Activated naive CD4-positive, alpha-beta T cell treated with anti-CD3 and anti-CD28 coated beads, Interleukin-2, amount 50 U/mL, for 72 hours (primary cell): ENCODE data around the gene MCTP2. TPM values are rescaled to one million over a fixed set of nuclear protein-coding genes. Genes with fewer than 3 reads are reported as not detected.
"Not testable (repeated sequence)": the region's sequence is repeated elsewhere in the genome, so short reads cannot be mapped to it uniquely, and the experiment has no call there.

Source experiments
- ATAC-seq, 2 donors: fragments of 150-1000 bp; cut with Tn5 transposase; 2 replicates each; pipeline ENCODE4 v1.10.0; 2021; ENCODE audit warnings: mild to moderate bottlenecking in 2 of 2, moderate library complexity in 2 of 2
- DNase-seq, 2 donors: peaks; one replicate each; pipeline ENCODE4 v3.0.0; 2021 to 2022; ENCODE audit warnings: low spot score in 2 of 2
- H3K27ac Mint-ChIP-seq, 2 donors: one replicate each; pipeline ENCODE4 v1.8.0; 2022; ENCODE audit warnings: mild to moderate bottlenecking in 2 of 2, mixed read lengths in 2 of 2
- H3K36me3 Mint-ChIP-seq, 2 donors: one replicate each; pipeline ENCODE4 v1.8.0; 2022; ENCODE audit warnings: mixed read lengths in 2 of 2
- H3K9me3 Mint-ChIP-seq, 2 donors: one replicate each; pipeline ENCODE4 v1.8.0; 2022; ENCODE audit warnings: mixed read lengths in 2 of 2
- total RNA-seq, 2 donors: library from RNA; stranded (reverse); gene quantifications; one replicate each; pipeline ENCODE4 v1.2.3, GENCODE V29; 2022

Gene MCTP2
- total RNA-seq, 2 donors from 2014 or later = 31.4 to 48.2 TPM

DNA sequence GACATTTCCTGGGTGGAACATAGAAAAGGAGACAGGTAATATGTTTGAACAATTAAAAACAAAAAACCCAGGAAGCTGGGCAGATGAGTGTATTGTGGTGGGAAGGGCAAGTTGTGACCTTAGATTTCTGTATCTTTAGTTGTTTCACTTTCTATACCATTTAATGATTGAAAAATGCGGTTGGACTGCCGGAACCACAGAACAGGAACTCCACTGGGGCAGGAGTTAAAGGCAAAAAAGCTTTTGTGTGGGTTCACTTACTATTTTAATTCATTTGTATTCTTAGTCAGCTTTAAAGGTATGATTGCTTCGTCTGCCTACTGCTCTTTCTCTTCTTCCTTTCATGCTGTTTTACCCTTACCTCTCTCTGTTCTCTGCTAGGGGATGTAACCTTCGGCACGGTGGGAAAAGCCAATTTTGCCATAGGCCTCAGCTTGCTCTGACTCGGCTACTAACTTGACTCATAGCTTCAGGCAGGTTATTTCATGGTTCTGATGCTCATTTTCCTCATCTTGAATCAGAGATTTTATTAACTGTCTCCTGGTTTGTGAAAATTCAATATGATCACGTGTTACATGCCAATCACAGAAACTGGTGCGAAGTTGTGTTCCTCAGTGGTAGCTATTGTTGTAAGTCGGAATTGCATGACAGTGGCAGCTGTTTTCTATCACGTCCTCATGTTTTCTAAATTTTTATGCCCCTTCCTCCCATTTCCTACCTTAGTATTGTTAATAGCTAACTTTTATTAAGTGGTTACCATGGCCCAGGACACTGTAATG is 1.6 kb upstream of the MCTP2 start:
- Mint-ChIP-seq H3K36me3 (peaks cover 5 to 10% of the 10 kb centered on the region in 2 donors), H3K9me3 (no peaks in the 10 kb centered on the region), H3K27ac (peak overlapping the region; percentile 91 to 95)
- DNase-seq (peak; percentile 43 to 60), ATAC-seq (peak; percentile 73)

DNA sequence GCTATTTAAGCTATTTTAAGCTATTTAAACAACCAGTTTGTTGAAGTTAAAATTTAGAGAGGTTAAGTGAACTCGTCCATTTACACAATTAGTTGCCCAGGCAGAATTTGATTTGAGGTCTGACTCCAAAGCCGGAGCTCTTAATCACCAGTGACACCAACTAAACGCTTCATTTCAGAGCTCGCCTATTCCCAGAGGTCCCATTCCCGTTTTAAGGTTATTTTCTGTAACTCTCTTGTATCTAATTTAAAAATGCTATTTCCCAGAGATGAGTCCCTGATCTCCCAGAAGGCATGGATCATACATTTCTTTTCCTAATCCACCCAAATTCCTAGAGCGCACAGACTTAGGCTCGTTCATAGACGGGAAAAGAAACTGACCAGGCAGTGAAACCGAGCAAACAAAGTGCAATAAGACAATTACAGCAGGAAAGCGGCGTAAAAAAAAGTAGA is 904 bp upstream of the MCTP2 start:
- Mint-ChIP-seq H3K27ac (peak overlapping the region; percentile 91 to 95), H3K9me3 (no peaks in the 10 kb centered on the region), H3K36me3 (peaks cover 5 to 10% of the 10 kb centered on the region in 2 donors)
- DNase-seq (no peak), ATAC-seq (no peak)

DNA sequence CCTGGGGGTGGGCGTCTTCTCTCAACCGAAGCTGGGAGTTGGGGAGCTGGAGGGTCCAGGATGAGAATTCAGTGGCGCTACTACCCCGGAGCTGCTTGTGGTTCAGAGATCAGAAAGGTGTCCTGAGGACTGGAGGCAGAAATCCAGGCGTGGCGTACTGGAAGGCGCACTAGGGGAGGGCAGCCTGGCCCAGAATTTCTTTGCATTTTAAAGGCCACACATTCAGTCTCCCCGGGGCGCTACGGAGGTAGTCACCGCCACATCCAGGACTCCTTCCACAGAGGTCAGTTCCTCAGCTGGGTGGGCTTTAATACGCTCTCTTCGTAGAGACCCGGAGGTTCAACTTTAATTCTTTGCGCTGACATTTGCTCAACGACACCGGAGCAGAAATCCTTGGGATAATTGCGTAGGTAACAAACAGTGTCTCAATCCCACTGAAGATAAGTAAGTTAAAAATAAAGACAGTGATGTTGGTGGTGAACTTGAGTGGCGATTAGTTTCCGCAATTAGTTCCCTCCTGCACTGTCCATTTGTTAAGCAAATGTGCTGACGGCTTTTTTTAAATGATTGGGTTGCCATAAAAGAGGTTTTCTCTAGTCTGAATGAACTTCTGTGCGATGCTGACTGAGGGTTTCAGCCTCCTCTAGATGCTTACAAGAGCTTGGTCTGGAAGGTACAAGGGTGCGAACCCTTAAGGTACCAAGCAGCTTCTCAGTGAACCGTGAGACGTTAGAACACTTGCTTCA is 535 bp downstream of the MCTP2 start:
- DNase-seq = no peak
- peaks cover 5 to 10% of the 10 kb centered on the region in 2 donors for H3K36me3 Mint-ChIP-seq
- peak; percentile 4 to 5 for ATAC-seq
- no peaks in the 10 kb centered on the region for H3K9me3 Mint-ChIP-seq
- H3K27ac Mint-ChIP-seq = peak overlapping the region in 1 of 2 donors; percentile 95

DNA sequence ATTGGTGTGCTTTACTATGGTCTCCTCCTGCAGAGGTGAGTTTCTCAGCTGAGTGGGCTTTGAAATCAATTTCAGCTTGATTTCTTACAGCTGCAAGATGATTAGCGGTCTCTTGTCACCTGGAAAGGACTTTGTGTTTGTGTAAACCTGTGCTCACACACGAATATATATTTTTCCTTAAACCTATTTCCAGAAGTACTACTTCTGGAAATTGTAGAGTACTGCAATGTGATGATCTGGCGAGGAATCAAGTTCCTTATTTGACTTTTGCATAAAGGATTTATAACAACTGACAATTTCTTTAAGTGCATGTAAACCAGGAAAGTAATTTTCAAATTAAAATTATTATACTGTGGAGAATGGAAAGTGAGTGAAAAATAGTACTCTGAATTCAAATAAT is 2.1 kb downstream of the MCTP2 start:
- no peak overlapping the region for H3K27ac Mint-ChIP-seq
- DNase-seq (no peak), ATAC-seq (no peak)
- H3K9me3 Mint-ChIP-seq = no peaks in the 10 kb centered on the region
- peaks cover 5 to 10% of the 10 kb centered on the region in 2 donors for H3K36me3 Mint-ChIP-seq

DNA sequence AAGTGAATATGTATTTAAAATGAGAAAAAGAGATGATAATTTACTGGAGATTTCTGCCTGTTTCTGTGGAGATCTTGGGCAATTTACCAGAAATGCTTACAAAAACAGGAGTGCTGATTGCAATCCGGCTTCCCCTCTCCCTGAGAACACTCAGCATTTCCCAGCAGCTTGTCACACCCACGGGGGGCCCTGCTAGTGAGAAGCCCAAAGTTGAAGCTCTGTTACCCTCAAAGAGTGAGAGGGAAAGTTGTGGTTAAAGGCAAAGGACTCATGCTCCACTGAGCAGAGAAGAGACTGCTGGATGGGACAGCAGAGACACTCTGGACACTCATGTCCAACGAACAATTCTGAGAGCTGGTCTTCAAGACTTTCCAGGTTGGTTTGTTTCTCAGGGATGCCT is 2.9 kb downstream of the MCTP2 start:
- DNase-seq (peak in 1 of 2 donors; percentile 21), ATAC-seq (no peak)
- peaks cover 5 to 10% of the 10 kb centered on the region in 2 donors for H3K36me3 Mint-ChIP-seq
- peak overlapping the region in 1 of 2 donors; percentile 3 for H3K27ac Mint-ChIP-seq
- H3K9me3 Mint-ChIP-seq = no peaks in the 10 kb centered on the region

DNA sequence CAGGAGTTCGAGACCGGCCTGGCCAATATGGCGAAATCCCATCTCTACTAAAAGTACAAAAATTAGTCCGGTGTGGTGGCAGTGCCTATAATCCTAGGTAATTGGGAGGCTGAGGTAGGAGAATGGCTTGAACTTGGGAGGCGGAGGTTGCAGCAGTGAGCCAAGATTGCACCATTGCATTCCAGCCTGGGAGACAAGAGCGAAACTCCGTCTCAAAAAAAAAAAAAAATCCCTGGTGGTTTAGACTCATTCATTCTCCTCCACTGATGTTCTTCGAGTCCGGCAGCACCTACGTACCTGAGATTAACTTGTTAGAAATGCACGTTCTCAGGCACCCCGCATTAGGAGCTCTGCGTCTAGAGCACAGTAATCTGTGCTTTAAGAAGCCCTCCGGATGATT is 3.7 kb downstream of the MCTP2 start:
- ATAC-seq = no peak
- DNase-seq = no peak
- Mint-ChIP-seq H3K27ac (no peak overlapping the region), H3K9me3 (no peaks in the 10 kb centered on the region), H3K36me3 (peaks cover 5 to 10% of the 10 kb centered on the region in 2 donors)

DNA sequence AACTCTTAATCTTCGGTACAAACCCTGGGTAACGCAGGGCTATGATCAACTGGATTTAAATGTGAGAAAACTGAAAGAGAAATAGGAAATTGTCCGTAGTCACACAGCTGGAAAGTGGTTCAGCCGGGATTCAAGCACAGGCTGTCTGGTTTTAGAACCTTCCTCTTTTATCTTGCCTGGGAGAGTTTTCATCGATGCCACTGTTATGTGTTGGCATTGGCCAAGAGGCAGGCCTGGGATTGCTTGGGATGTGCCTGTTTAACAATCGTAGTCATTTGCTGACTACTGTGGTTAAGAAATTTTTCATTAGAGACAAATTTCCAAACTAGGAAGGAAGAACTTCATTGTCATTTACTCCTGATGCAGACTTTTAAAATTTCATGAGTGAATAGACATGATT is 4.3 kb downstream of the MCTP2 start:
- DNase-seq = no peak
- no peak overlapping the region for H3K27ac Mint-ChIP-seq
- no peaks in the 10 kb centered on the region for H3K9me3 Mint-ChIP-seq
- no peak for ATAC-seq
- peaks cover 5 to 10% of the 10 kb centered on the region in 2 donors for H3K36me3 Mint-ChIP-seq

DNA sequence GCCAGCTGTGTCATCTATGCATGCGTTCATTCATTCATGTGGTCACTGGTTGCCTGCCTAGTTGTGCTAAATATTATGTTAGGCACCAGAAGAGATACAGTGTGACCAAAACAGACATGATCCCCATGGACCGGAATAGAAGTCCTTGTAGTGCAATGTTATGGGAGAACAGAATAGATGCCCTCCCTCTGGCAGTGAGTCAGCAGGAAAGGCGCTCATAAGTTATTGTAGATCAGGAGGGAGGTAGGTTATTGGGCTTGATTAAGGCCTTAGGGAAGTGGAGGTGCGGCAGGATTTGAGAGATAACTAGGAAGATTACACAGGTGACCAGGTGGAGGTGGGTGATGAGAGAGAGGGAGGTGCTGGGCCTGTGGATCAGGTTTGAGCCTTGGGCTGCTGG is 5.2 kb downstream of the MCTP2 start:
- no peak for DNase-seq
- ATAC-seq = no peak
- H3K27ac Mint-ChIP-seq = peak overlapping the region in 1 of 2 donors; percentile 7
- H3K9me3 Mint-ChIP-seq = no peaks in the 10 kb centered on the region
- H3K36me3 Mint-ChIP-seq = peaks cover 5 to 10% of the 10 kb centered on the region in 2 donors

DNA sequence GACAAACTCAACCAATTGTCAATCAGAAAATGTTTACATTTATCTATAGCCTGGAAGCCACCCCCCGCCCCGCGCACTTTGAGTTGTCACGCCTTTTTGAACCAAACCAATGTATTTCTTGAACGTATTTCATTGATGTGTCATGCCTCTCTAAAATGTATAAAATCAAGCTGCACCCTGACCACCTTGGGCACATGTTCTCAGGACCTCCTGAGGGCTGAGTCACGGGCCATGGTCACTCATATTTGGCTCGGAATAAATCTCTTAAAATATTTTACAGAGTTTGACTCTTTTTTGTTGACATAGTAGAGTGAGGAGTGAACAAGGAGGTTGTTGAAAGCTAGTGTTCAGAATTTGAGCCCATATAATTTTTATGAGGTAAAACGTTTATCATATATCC is 6.5 kb downstream of the MCTP2 start:
- peak overlapping the region in 1 of 2 donors; percentile 69 for H3K27ac Mint-ChIP-seq
- no peak for ATAC-seq
- no peak for DNase-seq
- no peaks in the 10 kb centered on the region for H3K9me3 Mint-ChIP-seq
- H3K36me3 Mint-ChIP-seq = no peaks in the 10 kb centered on the region

DNA sequence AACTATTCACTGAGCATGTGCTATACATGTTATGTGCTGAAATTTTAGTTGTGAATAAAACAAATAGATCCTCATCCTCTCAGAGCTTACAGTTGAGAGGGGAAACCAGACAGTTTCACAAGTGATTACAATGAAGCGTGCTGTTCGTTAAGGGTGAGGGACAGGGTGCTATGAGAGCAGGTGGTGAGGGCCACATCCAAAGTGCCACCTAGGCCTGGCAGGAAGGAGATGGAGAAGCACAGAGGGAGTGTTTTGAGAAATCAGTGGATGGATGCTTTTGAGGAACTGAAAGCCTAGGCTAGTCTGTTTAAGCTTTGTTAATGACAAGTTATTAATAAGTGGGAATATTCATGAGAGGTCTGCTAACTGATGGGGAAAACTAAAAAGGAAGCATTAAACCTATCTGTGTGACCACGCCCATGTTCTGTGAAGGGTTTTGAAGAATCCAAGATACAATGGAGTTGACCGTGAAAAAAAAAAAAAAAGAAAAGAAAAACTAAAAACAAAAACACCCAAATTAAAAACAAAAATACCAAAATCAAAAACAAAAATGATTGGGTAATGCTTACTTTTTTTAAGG is 7.3 kb downstream of the MCTP2 start:
- ATAC-seq (no peak), DNase-seq (no peak)
- Mint-ChIP-seq H3K9me3 (no peaks in the 10 kb centered on the region), H3K27ac (no peak overlapping the region), H3K36me3 (no peaks in the 10 kb centered on the region)

DNA sequence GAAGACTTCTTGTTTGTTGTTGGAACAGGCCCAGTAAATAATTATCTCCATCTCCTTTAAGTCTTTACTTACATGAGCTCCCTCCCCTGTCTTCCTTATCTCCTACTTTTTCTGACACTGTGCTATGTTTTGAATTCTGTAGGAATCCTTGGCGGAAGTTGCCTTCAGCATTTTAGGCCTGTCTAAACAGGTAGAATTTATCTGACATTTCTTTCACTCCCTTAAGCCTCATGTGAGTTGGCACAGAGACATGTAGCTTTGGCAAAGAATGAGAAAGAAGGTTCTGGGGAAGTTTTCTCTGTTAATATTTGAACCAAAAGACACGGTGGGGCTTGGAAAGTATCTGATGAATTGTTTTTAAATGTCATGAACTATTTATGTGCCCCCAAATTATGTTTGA is 8.1 kb downstream of the MCTP2 start:
- Mint-ChIP-seq H3K27ac (no peak overlapping the region), H3K36me3 (no peaks in the 10 kb centered on the region), H3K9me3 (no peaks in the 10 kb centered on the region)
- DNase-seq (no peak), ATAC-seq (no peak)

DNA sequence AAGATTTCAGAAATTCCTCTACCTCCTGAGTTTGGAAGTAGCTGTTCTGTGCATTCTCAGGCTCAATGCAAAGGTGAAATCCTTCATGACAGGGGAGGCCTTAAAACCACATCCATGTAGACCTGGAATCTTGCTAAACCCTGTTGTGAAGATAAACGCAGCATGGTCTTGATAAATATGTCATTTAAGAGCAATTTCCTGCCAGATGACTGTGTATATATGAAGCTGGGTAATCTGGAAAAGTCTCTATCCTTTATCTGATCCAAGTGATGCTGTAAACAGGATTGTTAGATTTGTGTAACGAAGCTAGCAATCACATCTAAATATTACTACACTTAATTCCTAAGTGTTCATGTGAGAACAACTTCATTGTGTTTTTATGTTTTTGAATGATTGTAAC is 9.1 kb downstream of the MCTP2 start:
- ATAC-seq = no peak

DNA sequence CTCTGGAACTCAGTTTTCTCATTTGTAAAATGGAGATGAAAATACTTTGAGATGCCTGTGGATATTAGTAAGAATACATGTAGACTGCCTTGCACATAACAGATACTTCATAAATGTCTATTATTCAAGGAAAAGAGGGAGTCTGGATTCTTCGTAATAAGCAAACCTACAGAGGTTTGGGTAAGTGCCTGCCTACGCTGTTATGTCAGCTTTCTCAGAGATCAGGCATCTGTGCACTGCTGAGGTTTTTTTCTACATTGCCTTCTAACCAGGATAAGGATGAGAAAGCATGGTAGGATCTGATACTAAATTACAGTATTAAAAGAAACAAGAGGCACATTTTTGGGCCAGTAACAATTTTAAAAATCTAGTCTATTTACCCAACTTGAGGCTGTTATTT is 10.9 kb downstream of the MCTP2 start:
- DNase-seq (no peak), ATAC-seq (no peak)
- H3K9me3 Mint-ChIP-seq = no peaks in the 10 kb centered on the region
- no peak overlapping the region for H3K27ac Mint-ChIP-seq
- H3K36me3 Mint-ChIP-seq = no peaks in the 10 kb centered on the region

More for the DNA sequence above, 9.1 kb downstream of the MCTP2 start:
- H3K9me3 Mint-ChIP-seq = no peaks in the 10 kb centered on the region
- DNase-seq = no peak
- H3K27ac Mint-ChIP-seq = no peak overlapping the region
- H3K36me3 Mint-ChIP-seq = no peaks in the 10 kb centered on the region

DNA sequence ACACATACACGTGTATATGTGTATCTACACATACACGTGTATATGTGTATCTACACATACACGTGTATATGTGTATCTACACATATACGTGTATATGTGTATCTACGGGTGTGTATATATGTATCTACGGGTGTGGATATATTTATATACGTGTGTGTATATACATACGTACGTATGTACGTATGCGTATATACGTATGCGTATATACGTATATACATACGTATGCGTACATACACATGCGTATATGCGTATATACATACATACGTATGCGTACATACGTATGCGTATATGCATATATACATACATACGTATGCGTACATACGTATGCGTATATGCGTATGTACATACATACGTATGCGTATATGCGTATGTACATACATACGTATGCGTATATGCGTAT is 11.6 kb downstream of the MCTP2 start:
- ATAC-seq, H3K36me3 Mint-ChIP-seq, H3K27ac Mint-ChIP-seq, DNase-seq, H3K9me3 Mint-ChIP-seq: not testable (repeated sequence)

DNA sequence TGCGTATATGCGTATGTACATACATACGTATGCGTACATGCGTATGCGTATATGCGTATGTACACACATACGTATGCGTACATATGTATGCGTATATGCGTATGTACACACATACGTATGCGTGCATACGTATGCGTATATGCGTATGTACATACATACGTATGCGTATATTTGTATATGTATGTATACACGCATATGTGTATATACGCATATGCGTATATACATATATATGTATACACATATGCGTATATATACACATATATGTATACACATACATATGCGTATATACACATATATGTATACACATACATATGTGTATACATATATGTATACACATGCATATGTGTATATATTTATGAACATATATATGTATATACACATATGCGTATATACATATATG is 12.1 kb downstream of the MCTP2 start:
- DNase-seq = no peak
- ATAC-seq = no peak
- Mint-ChIP-seq H3K9me3 (no peaks in the 10 kb centered on the region), H3K27ac (no peak overlapping the region), H3K36me3 (no peaks in the 10 kb centered on the region)

DNA sequence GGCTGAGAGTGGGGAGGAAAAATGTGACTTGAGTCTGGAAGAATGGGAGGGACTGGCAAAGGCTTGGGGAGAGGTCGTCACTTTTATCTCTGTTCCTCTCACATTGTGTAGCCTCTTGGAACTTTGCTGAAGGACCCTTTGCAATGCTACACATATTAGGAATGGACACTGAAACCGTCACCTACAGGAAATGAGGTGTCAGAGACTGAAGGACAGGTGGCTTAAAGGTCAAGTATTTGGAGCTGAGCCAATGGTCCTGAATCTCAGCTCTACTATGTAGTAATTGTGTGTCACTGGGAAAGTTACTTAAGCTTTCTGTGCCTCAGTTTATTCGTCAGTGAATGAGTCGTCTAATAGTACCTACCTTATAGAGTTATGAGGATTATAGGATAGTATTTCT is 14.7 kb downstream of the MCTP2 start:
- Mint-ChIP-seq H3K27ac (no peak overlapping the region), H3K9me3 (no peaks in the 10 kb centered on the region), H3K36me3 (no peaks in the 10 kb centered on the region)
- DNase-seq = no peak
- ATAC-seq = no peak
